Stimulated activated naive CD8-positive, alpha-beta T cell treated with anti-CD3 and anti-CD28 coated beads, Interleukin-15, amount 100 ng/mL, for 72 hours (primary cell): ENCODE measurements around the gene MASP2.
A peak's percentile ranks its signal among the peaks of the same experiment; 100 is the strongest.
"Not testable (repeated sequence)": the region's sequence is repeated elsewhere in the genome, so short reads cannot be mapped to it uniquely, and the experiment has no call there.

Source experiments
- ATAC-seq: fragments of 150-1000 bp; cut with Tn5 transposase; 2 replicates; pipeline ENCODE4 v1.10.0; 2021; ENCODE audit warnings: mild to moderate bottlenecking, moderate library complexity
- DNase-seq, 2 donors: peaks; one replicate each; pipeline ENCODE4 v3.0.0; 2021 to 2022
- H3K27ac Mint-ChIP-seq, 2 donors: one replicate each; pipeline ENCODE4 v1.8.0; 2022; ENCODE audit warnings: mild to moderate bottlenecking in 2 of 2, mixed read lengths in 2 of 2, moderate library complexity in 2 of 2
- H3K27me3 Mint-ChIP-seq: one replicate; pipeline ENCODE4 v1.8.0; 2022; ENCODE audit warnings: mixed read lengths
- H3K4me1 Mint-ChIP-seq: one replicate; pipeline ENCODE4 v1.8.0; 2022; ENCODE audit warnings: mild to moderate bottlenecking, mixed read lengths
- H3K4me3 Mint-ChIP-seq, 2 donors: one replicate each; pipeline ENCODE4 v1.8.0; 2022; ENCODE audit warnings: mild to moderate bottlenecking in 2 of 2, mixed read lengths in 2 of 2, moderate library complexity in 1 of 2
- H3K9me3 Mint-ChIP-seq, 2 donors: one replicate each; pipeline ENCODE4 v1.8.0; 2022; ENCODE audit warnings: mixed read lengths in 2 of 2

Gene MASP2

DNA sequence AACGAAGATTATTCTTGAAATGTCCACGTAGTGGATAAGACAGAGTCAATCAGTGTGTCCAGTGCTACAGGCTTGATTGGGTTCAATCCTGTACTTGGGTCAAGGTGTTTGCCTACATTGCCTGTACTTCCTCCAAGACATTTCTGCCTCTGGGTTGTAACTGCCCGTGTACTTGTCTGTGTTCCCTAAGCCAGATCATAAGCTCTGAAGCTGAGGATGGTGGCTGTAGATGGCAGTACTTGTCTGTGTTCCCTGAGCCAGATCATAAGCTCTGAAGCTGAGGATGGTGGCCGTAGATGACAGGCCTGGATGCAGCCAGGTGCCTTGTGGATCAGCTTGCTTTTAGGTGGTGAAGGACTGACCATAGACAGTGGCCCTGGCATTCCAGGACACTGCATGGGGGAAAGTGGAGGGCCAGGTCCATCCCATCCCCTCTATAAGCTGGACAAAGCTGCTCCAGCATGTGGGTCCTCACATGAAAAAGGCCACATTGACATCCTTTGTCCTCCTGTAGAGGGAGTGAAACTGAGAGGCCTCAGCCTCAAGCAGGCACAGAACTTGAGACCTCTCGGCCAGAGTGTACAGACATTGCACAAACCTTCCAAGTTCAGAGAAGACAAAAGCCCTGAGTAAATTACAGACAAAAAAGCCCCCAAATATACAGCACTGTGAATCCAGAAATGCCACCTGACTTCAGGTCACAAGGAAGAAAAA is 14.8 kb upstream of the MASP2 start:
- peak overlapping the region; percentile 53 to 94 for H3K4me3 Mint-ChIP-seq
- H3K9me3 Mint-ChIP-seq = no peaks in the 10 kb centered on the region
- H3K4me1 Mint-ChIP-seq = peaks cover 61% of the 10 kb centered on the region
- ATAC-seq (no peak), DNase-seq (no peak)
- H3K27ac Mint-ChIP-seq = peak overlapping the region; percentile 46 to 80
- no peaks in the 10 kb centered on the region for H3K27me3 Mint-ChIP-seq

- Mint-ChIP-seq H3K27me3 (no peaks in the 10 kb centered on the region), H3K9me3 (no peaks in the 10 kb centered on the region), H3K4me1 (peaks cover 70% of the 10 kb centered on the region), H3K27ac (peak within 1 kb of the TSS; percentile 97), H3K4me3 (peak within 1 kb of the TSS; percentile 96 to 97)
- DNase-seq (peak; percentile 92 to 93), ATAC-seq (peak; percentile 92)
Observed at GRCh38 chr1:11059968-11060830, 13.2 kb upstream of the MASP2 start, which contains the start of gene SRM. Gene SRM, minus strand, starts transcription at chr1:11060018. Its CDS starts 75 bp downstream, at chr1:11059943.

GRCh38 chr1:11059155-11059967 is 12.3 kb upstream of the MASP2 start:
- peak; percentile 38 for ATAC-seq

GRCh38 chr1:11058595-11059154 is 11.6 kb upstream of the MASP2 start:
- Mint-ChIP-seq H3K27ac (peak overlapping the region; percentile 97), H3K9me3 (no peaks in the 10 kb centered on the region), H3K4me3 (peak overlapping the region; percentile 96 to 97), H3K27me3 (no peaks in the 10 kb centered on the region), H3K4me1 (peaks cover 73% of the 10 kb centered on the region)
- DNase-seq (no peak), ATAC-seq (no peak)

More at GRCh38 chr1:11059155-11059967, 12.3 kb upstream of the MASP2 start:
- Mint-ChIP-seq H3K9me3 (no peaks in the 10 kb centered on the region), H3K27me3 (no peaks in the 10 kb centered on the region), H3K4me3 (peak overlapping the region; percentile 96 to 97), H3K27ac (peak overlapping the region; percentile 97), H3K4me1 (peaks cover 71% of the 10 kb centered on the region)
- peak in 1 of 2 donors; percentile 48 for DNase-seq

DNA sequence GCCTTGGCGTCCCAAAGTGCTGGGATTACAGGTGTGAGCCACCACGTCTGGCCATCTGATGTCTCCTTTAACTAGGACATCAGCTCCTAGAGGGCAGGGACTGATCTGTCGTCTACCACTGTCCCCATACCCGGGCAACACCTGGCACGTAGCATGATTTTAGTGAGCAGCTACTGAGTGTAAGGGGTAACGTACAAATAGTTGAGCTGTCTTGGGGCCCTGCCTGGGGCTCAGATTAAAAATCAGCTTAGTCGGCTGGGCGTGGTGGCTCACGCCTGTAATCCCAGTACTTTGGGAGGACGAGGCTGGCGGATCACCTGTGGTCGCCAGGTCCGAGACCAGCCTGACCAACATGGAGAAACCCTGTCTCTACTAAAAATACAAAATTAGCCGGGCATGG is 11.0 kb upstream of the MASP2 start:
- ATAC-seq (no peak), DNase-seq (no peak)
- Mint-ChIP-seq H3K4me3 (peak overlapping the region; percentile 96 to 97), H3K27me3 (no peaks in the 10 kb centered on the region), H3K9me3 (no peaks in the 10 kb centered on the region), H3K4me1 (peaks cover 70% of the 10 kb centered on the region), H3K27ac (peak overlapping the region in 1 of 2 donors; percentile 85)

DNA sequence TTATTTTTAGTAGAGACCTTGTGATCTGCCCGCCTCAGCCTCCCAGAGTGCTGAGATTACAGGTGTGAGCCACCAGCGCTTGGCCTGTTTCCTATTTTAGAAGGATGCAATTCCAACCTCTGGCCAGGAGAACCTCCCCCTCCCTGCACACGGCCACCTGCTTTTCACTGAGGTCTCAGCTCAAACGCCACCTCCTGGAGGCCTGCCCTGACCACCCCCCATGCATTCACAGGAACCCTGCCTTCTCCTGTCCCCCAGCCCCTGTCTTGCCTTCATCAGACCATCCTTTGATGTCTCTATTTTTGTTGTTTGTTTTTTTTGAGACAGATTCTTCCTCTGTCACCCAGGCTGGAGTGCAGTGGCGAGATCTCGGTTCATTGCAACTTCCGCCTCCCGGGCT is 10.4 kb upstream of the MASP2 start:
- Mint-ChIP-seq H3K9me3 (no peaks in the 10 kb centered on the region), H3K4me1 (peaks cover 70% of the 10 kb centered on the region), H3K27me3 (no peaks in the 10 kb centered on the region), H3K27ac (peak overlapping the region in 1 of 2 donors; percentile 10), H3K4me3 (peak overlapping the region; percentile 33 to 40)
- no peak for ATAC-seq
- no peak for DNase-seq

DNA sequence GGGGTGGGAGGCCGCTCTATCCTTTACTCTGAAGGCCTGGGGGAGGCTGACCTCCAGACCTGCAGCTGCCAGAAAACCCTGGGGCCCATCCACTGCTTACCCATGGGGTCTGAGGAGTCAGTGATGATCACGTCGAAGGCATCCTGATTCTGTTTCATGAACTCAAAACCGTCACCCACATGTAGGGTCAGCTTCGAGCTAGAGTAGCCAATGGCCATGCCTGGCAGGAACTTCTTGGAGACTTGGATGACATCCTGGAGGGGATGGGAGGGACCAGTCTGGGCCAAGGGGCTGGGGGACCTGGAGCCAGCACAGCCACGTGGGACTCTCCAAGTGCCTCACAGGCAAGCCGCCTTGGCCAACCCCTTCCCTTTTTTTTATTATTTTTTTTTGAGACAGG is 9.5 kb upstream of the MASP2 start:
- ATAC-seq (no peak), DNase-seq (no peak)
- no peaks in the 10 kb centered on the region for H3K9me3 Mint-ChIP-seq
- H3K27ac Mint-ChIP-seq = no peak overlapping the region
- no peaks in the 10 kb centered on the region for H3K27me3 Mint-ChIP-seq
- no peak overlapping the region for H3K4me3 Mint-ChIP-seq
- peaks cover 67% of the 10 kb centered on the region for H3K4me1 Mint-ChIP-seq

DNA sequence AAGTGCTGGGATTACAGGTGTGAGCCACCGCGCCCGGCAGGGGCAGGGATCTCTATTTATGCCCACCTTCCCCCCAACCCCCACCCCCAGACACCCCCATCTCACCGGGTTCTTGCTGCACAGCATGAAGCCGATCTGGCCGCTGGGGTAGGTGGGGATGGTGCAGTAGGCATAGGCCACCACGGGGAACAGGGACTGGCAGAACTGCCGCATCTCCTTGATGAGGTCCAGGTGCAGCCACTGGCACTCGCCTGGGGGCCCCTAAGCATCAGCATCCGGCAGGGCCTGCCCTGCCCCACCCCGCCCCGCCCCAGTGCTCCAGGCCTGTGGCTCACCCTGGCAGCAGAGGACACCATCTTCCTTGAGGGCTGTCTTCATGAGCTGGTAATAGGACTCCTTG is 8.6 kb upstream of the MASP2 start:
- Mint-ChIP-seq H3K9me3 (no peaks in the 10 kb centered on the region), H3K27ac (no peak overlapping the region), H3K4me1 (peaks cover 58% of the 10 kb centered on the region), H3K4me3 (no peak overlapping the region), H3K27me3 (no peaks in the 10 kb centered on the region)
- no peak for ATAC-seq
- DNase-seq = no peak

DNA sequence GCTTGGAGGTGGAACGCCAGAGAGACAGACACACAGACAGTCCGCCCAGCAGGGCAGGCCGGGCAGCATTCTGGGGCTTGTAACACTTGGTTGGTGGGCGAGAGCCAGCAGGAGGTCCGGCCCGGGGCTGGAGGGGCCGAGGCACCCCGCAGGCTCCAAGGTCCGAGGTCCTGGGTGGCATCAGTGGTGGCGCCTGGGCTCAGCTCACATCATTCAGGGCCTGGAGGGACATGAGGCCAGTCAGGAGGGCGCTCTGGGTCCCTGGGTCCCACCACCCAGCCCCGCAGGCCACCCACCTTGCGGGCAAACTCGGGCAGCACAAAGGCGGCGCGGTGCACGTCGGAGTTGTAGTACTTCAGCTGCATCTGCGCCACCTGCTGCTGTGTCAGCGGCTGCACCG is 7.6 kb upstream of the MASP2 start:
- DNase-seq (no peak), ATAC-seq (no peak)
- H3K4me1 Mint-ChIP-seq = peaks cover 57% of the 10 kb centered on the region
- no peak overlapping the region for H3K4me3 Mint-ChIP-seq
- H3K9me3 Mint-ChIP-seq = no peaks in the 10 kb centered on the region
- H3K27me3 Mint-ChIP-seq = no peaks in the 10 kb centered on the region
- H3K27ac Mint-ChIP-seq = no peak overlapping the region

- H3K4me1 Mint-ChIP-seq = peaks cover 55% of the 10 kb centered on the region
- no peaks in the 10 kb centered on the region for H3K9me3 Mint-ChIP-seq
- ATAC-seq (no peak), DNase-seq (no peak)
- no peak overlapping the region for H3K4me3 Mint-ChIP-seq
- no peak overlapping the region for H3K27ac Mint-ChIP-seq
- H3K27me3 Mint-ChIP-seq = no peaks in the 10 kb centered on the region
Observed at GRCh38 chr1:11054181-11054580, 7.1 kb upstream of the MASP2 start.

DNA sequence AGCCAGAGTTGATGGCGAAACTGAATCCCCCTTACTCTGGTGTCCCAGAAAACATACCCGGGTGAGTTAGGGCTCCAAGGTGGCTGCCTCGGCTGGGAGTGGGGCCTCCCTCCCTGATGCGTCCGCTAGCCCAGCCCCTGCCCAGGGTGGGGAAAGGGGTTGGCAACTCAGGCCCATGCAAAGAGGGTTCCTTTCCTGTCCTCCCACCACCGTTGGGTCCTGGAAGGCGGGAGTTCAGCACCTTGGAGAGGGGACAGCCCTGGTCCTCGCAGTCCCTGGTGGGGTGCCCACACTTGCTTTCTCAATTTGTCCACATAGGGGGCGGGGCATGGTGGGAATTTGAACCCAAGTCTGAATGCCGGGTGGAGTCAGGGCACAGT is 6.7 kb upstream of the MASP2 start:
- H3K27ac Mint-ChIP-seq = no peak overlapping the region
- DNase-seq (no peak), ATAC-seq (peak; percentile 33)
- peaks cover 51% of the 10 kb centered on the region for H3K4me1 Mint-ChIP-seq
- H3K4me3 Mint-ChIP-seq = no peak overlapping the region
- H3K9me3 Mint-ChIP-seq = no peaks in the 10 kb centered on the region
- H3K27me3 Mint-ChIP-seq = no peaks in the 10 kb centered on the region

DNA sequence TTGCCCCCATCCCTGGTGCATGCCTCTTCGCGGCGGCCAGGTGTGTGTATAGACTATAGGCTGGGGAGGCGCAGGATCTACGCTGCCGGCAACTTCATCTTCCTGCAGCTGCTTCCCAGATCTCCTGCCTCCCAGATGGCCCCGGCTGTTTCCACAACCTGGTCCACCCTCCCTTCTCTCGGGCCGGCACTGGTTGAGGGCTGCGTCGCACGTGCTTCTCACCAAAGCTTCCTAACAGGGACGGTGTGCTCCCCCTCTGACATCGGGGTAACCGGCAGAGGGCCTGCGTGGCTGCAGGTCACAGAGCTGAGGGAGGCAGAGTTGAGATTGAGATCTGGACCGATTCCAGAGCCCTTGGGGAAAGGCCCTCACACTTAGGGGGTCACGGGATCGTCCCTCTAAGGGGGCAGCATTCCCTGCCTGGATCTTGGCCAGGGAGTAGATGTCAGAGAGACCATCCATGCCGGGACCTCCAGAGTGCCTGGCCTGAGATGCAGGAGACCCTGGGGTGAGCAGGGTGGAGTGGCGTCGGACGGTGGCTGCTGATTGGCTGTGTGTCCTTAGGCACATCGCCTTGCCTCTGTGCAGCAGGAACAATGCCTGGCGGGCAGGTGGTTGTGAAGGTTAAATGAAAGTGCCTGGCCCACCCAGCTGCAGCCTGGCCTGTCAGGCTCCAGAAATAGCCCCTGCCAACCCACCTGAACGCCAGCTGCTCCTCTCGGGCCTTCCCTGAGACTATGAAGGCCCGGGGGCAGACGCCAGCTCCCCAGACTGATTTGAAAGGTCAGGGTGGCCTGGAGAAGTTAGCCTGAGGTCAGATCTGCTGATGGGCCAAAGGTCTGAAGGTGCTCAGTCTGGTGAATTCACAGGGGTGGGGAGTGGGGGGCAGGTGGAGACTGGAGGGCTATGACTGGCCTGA is 6.1 kb upstream of the MASP2 start:
- Mint-ChIP-seq H3K27me3 (no peaks in the 10 kb centered on the region), H3K4me1 (peaks cover 45% of the 10 kb centered on the region), H3K4me3 (no peak overlapping the region), H3K9me3 (no peaks in the 10 kb centered on the region), H3K27ac (peak overlapping the region in 1 of 2 donors; percentile 35)
- DNase-seq = no peak
- ATAC-seq = peak; percentile 44

DNA sequence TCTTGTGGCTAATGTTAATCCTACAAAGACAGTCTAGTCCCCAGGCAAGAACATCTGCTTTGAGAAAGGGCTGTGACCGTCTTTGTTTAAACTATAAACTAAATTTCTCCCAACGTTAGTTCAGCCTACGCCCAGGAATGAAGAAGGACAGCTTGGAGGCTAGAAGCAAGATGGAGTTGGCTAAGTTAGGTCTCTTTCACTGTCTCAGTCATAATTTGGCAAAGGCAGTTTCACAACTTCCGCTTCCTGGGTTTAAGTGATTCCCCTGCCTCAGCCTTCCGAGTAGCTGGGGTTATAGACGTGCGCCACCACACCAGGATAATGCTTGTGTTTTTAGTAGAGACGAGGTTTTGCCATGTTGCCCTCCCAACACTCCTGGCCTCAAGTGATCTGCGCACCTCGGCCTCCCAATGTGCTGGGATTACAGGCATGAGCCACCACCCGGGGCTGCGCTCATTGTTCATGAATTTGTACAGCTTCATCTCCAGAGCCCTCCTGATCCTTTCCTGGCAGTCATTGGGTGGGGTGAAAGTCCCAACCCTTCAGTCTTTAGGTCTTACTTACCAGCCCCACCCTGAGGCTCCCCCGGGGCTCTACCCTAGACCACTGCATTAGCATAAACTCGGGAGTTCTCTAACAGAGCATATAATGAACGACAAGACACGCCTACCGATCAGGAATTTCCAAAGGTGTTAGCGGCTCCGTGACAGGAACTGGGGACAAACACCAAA is 4.9 kb upstream of the MASP2 start:
- no peaks in the 10 kb centered on the region for H3K9me3 Mint-ChIP-seq
- H3K27me3 Mint-ChIP-seq = no peaks in the 10 kb centered on the region
- DNase-seq (no peak), ATAC-seq (no peak)
- H3K27ac Mint-ChIP-seq = no peak overlapping the region
- peaks cover 33% of the 10 kb centered on the region for H3K4me1 Mint-ChIP-seq
- H3K4me3 Mint-ChIP-seq = no peak overlapping the region

- DNase-seq, H3K27me3 Mint-ChIP-seq, H3K9me3 Mint-ChIP-seq, ATAC-seq, H3K4me3 Mint-ChIP-seq: not testable (repeated sequence)
- Mint-ChIP-seq H3K4me1 (peaks cover 25% of the 10 kb centered on the region), H3K27ac (peak overlapping the region in 1 of 2 donors; percentile 64)
Observed at GRCh38 chr1:11051121-11051520, 4.1 kb upstream of the MASP2 start.
